Common myeloid progenitor, CD34-positive (primary cell): ENCODE results near the gene GSTM5.
"Not testable (repeated sequence)": the region's sequence is repeated elsewhere in the genome, so short reads cannot be mapped to it uniquely, and the experiment has no call there.

Source experiments
- CTCF ChIA-PET: fragments of 350-600 bp; sonication (Branson Sonifier 250); formaldehyde crosslinking; loops from one replicate; lab custom pipeline; 2021; ENCODE audit warnings: antibody characterized with exemption; lab: Charles Lee
- POLR2A ChIA-PET: fragments of 350-600 bp; sonication (Branson Sonifier 250); formaldehyde crosslinking; loops from one replicate; lab custom pipeline; 2021; ENCODE audit warnings: antibody characterized with exemption; lab: Charles Lee
- DNase-seq, 3 donors: peaks; one replicate each; pipeline versions ENCODE4 v3.0.0 to v3.0.0-alpha.2; 2013
- H3K27ac ChIP-seq, 2 experiments: 1 replicate in 1 of 2; 2 replicates in 1 of 2; pipeline ENCODE4 v1.7.0; 2013; ENCODE audit warnings: inconsistent platforms in 2 of 2, low read length in 2 of 2, mild to moderate bottlenecking in 2 of 2, low read depth in 1 of 2, moderate library complexity in 1 of 2; ENCODE audit not compliant: severe bottlenecking in 2 of 2, insufficient read depth in 1 of 2, poor library complexity in 1 of 2
- H3K27me3 ChIP-seq, 5 experiments: replicated peaks in 2 of 5; 1 replicate in 3 of 5; 2 replicates in 2 of 5; pipeline versions ENCODE4 v1.6.1 to v1.7.0; 2013; ENCODE audit warnings: low read length in 4 of 5, mild to moderate bottlenecking in 2 of 5, moderate library complexity in 2 of 5, inconsistent platforms in 1 of 5; ENCODE audit not compliant: insufficient read depth in 5 of 5, control insufficient read depth in 4 of 5
- H3K36me3 ChIP-seq, 4 experiments: 1 replicate in 2 of 4; 2 replicates in 2 of 4; pipeline versions ENCODE4 v1.6.1 to v1.7.0; 2013; ENCODE audit warnings: low read length in 3 of 4, control low read depth in 1 of 4, mild to moderate bottlenecking in 1 of 4; ENCODE audit not compliant: control insufficient read depth in 4 of 4, insufficient read depth in 4 of 4
- H3K4me1 ChIP-seq, 4 experiments: 1 replicate in 3 of 4; 2 replicates in 1 of 4; pipeline versions ENCODE4 v1.6.1 to v1.7.1; 2013; ENCODE audit warnings: low read length in 3 of 4, mild to moderate bottlenecking in 3 of 4, control low read depth in 1 of 4, inconsistent platforms in 1 of 4, moderate library complexity in 1 of 4; ENCODE audit not compliant: control insufficient read depth in 4 of 4, insufficient read depth in 4 of 4; ENCODE audit errors: control extremely low read depth in 1 of 4
- H3K4me3 ChIP-seq, 7 experiments: 1 replicate in 4 of 7; 2 replicates in 3 of 7; pipeline versions ENCODE4 v1.5.1 to v1.7.0; 2013; ENCODE audit warnings: mild to moderate bottlenecking in 7 of 7, low read length in 6 of 7, moderate library complexity in 6 of 7, inconsistent platforms in 2 of 7, low read depth in 2 of 7, control low read depth in 1 of 7; ENCODE audit not compliant: insufficient read depth in 4 of 7, control insufficient read depth in 1 of 7; ENCODE audit errors: extremely low read depth in 1 of 7
- H3K9me3 ChIP-seq, 5 experiments: 1 replicate in 4 of 5; 2 replicates in 1 of 5; pipeline versions ENCODE4 v1.6.1 to v1.7.1; 2013; ENCODE audit warnings: low read length in 4 of 5, mild to moderate bottlenecking in 2 of 5, inconsistent platforms in 1 of 5, low read depth in 1 of 5, moderate library complexity in 1 of 5; ENCODE audit not compliant: control insufficient read depth in 4 of 5, insufficient read depth in 2 of 5; ENCODE audit errors: control extremely low read depth in 1 of 5
- WGBS: methylation state at CpG from one replicate; pipeline ENCODE4 v1.1.5; 2013; ENCODE audit not compliant: insufficient coverage; 5-methylcytosine and 5-hydroxymethylcytosine counted together

The GSTM5 gene

GRCh38 chr1:109671067-109671466 lies 41.0 kb upstream of the GSTM5 start:
- CTCF ChIA-PET = interaction anchor here (0.8 to 1.2 kb wide), 4 partner anchors 8 to 103 kb away, joined by 3 to 4 read pairs (median 3); no protein-coding TSS in a partner anchor

DNA sequence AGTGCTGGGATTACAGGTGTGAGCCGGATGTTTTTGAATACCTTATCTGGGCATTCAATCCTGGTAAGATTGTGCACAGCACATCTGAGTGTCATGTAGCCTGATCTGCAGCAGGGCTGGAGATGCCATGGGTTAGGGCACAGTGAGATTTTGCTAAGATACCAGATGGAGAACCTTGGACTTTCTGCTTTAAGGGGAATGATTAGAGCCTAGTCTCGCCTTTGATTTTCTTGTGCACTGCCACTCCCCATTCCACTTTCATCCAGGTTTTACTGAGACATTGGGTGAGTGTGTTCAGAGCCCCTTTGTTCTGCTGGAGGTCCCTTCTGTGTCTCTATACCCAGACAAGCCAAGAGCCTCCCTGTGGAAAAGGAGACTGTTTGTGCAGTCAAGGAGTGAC lies 38.2 kb upstream of the GSTM5 start:
- H3K4me3 ChIP-seq, H3K27me3 ChIP-seq: not testable (repeated sequence)

More at GRCh38 chr1:109671067-109671466, 41.0 kb upstream of the GSTM5 start:
- no peak overlapping the region for H3K27ac ChIP-seq
- 97% methylated on average over 3 of the region's 5 CpGs for WGBS
- no peak overlapping the region for H3K4me3 ChIP-seq
- H3K9me3 ChIP-seq = no peaks in the 10 kb centered on the region
- peaks cover 0 to 18% (median 15%) of the 10 kb centered on the region in 4 experiments for H3K4me1 ChIP-seq
- no peaks in the 10 kb centered on the region for H3K27me3 ChIP-seq
- POLR2A ChIA-PET = interaction anchor here (0.7 kb wide), 1 partner anchor 325 kb away, joined by 3 read pairs; no protein-coding TSS in a partner anchor
- H3K36me3 ChIP-seq = peaks cover 0 to 4% (median 0%) of the 10 kb centered on the region in 4 experiments
- DNase-seq = no peak

DNA sequence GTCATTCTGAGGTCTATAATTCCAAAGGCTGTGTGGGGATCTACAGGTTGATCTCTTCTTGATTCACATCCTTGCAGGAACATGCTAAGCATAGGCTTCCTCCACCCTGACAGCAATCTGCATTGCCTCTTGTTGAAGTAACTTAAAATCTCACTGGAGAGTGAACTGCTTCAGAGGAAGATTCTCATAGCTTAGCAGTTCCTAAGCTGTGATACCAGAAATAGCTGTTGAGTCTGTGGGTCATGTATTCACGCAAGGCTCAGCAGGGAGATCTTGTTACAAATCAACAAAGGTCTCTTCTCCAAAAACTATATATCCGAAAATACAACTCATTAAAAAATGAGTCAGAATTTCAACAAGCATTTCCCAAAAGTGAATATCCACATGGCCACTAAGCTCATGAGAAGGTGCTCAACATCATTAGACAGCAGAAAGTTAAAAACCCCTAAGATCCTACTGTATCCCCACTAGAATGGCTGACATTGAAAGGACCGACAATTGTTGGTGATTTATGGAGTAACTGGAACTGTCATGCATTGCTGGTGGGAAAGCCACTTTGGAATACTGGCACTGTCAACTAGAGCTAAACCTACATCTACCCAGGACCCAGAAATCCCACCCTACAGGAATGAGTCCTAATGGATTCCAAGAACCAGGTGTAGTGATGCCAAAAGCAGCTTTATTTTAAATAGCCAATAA lies 35.2 kb upstream of the GSTM5 start:
- DNase-seq, H3K27ac ChIP-seq, H3K27me3 ChIP-seq, H3K4me1 ChIP-seq, CTCF ChIA-PET, H3K9me3 ChIP-seq, H3K4me3 ChIP-seq, H3K36me3 ChIP-seq, POLR2A ChIA-PET: not testable (repeated sequence)
- 100% methylated on average over 1 of the region's 3 CpGs for WGBS

More for the DNA sequence above, 38.2 kb upstream of the GSTM5 start:
- CTCF ChIA-PET, H3K36me3 ChIP-seq, DNase-seq, POLR2A ChIA-PET, H3K9me3 ChIP-seq, H3K27ac ChIP-seq, H3K4me1 ChIP-seq: not testable (repeated sequence)
- 100% methylated on average over 1 of the region's 2 CpGs for WGBS

DNA sequence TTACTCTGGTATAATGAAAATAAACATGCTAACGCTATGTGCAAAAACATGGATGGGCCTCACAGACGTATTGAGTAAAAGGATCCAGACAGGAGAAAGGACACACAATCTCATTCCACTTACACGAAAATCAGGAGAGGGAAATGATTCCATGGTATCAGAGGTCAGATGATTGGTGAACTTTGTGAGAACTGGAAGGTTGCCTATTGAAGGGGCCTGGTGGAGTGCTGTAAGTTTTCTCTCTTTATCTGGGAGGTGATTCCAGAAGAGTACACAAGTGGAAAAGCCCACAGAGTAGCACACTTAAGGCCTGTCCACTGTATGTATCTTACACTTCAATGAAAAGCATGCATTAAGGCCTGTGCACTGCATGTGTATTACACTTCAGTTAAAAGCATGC lies 34.6 kb upstream of the GSTM5 start:
- ChIA-PET CTCF (no interaction called here), POLR2A (no interaction called here)
- peaks cover 0 to 4% (median 0%) of the 10 kb centered on the region in 4 experiments for H3K36me3 ChIP-seq
- WGBS = 80% methylated on average over 1 of the region's 3 CpGs
- no peaks in the 10 kb centered on the region for H3K9me3 ChIP-seq
- H3K4me1 ChIP-seq = no peaks in the 10 kb centered on the region
- no peak overlapping the region for H3K27ac ChIP-seq
- DNase-seq = no peak
- no peaks in the 10 kb centered on the region for H3K27me3 ChIP-seq
- no peak overlapping the region for H3K4me3 ChIP-seq

- H3K9me3 ChIP-seq, H3K36me3 ChIP-seq, H3K27me3 ChIP-seq, H3K27ac ChIP-seq, H3K4me1 ChIP-seq, CTCF ChIA-PET, DNase-seq, POLR2A ChIA-PET, H3K4me3 ChIP-seq: not testable (repeated sequence)
- 80% methylated on average over 1 of the region's 2 CpGs for WGBS
Observed at GRCh38 chr1:109678637-109679036, 33.4 kb upstream of the GSTM5 start.

- H3K36me3 ChIP-seq, CTCF ChIA-PET, H3K27ac ChIP-seq, H3K9me3 ChIP-seq, DNase-seq, H3K4me3 ChIP-seq, POLR2A ChIA-PET, H3K27me3 ChIP-seq: not testable (repeated sequence)
- H3K4me1 ChIP-seq = peaks cover 0 to 14% (median 1%) of the 10 kb centered on the region in 4 experiments
- no CpG with 5 or more reads among the region's 6 CpGs for WGBS
Observed at GRCh38 chr1:109684777-109685176, 27.3 kb upstream of the GSTM5 start.

GRCh38 chr1:109685399-109685798 lies 26.7 kb upstream of the GSTM5 start:
- no CpG with 5 or more reads among the region's 1 CpG for WGBS

More at GRCh38 chr1:109685399-109685798, 26.7 kb upstream of the GSTM5 start:
- peaks cover 0 to 13% (median 0%) of the 10 kb centered on the region in 4 experiments for H3K36me3 ChIP-seq
- CTCF ChIA-PET, H3K27me3 ChIP-seq, DNase-seq, H3K4me3 ChIP-seq, H3K9me3 ChIP-seq, H3K27ac ChIP-seq, POLR2A ChIA-PET: not testable (repeated sequence)
- peaks cover 0 to 14% (median 1%) of the 10 kb centered on the region in 4 experiments for H3K4me1 ChIP-seq
